IMR-90 (cell line): ENCODE results near the gene CCDC70. TPM values are rescaled to one million over a fixed set of nuclear protein-coding genes. Genes with fewer than 3 reads are reported as not detected.

ENCODE experiments used
- ATAC-seq: fragments of 200-7000 bp; cut with Tn5 transposase; 2 replicates; pipeline ENCODE4 v1.9.1; 2020; ENCODE audit warnings: low read depth, mild to moderate bottlenecking, moderate library complexity
- BruUV-seq: library from RNA; stranded (reverse); fragments of 400-500 nt; replicated peaks from 2 replicates; lab custom pipeline; 2021; lab: Mats Ljungman, UMichigan
- CTCF ChIA-PET: fragments of 300-600 bp; formaldehyde crosslinking; extraction: SDS; loops from one replicate; lab custom pipeline; 2021; ENCODE audit warnings: antibody characterized with exemption; lab: Yijun Ruan, JAX
- POLR2A ChIA-PET: fragments of 300-600 bp; sonication (Branson Sonifier 250); formaldehyde crosslinking; loops from one replicate; lab custom pipeline; 2022; ENCODE audit warnings: antibody characterized with exemption; ENCODE audit not compliant: unreplicated experiment; lab: Charles Lee
- DNase-seq: peaks from one replicate; pipeline ENCODE4 v3.0.0; 2013
- H2AFZ ChIP-seq: replicated peaks from 2 replicates; pipeline ENCODE3; 2013; ENCODE audit warnings: low read length, mild to moderate bottlenecking; ENCODE audit not compliant: poor library complexity
- H2AK5ac ChIP-seq: 2 replicates; pipeline ENCODE4 v1.6.1; 2013; ENCODE audit warnings: low read depth, low read length, inconsistent platforms
- H2AK9ac ChIP-seq: replicated peaks from 2 replicates; pipeline ENCODE3; 2013; ENCODE audit warnings: mild to moderate bottlenecking, low read depth, low read length, moderate library complexity; ENCODE audit not compliant: poor library complexity
- H2BK120ac ChIP-seq: 2 replicates; pipeline ENCODE4 v1.6.1; 2013; ENCODE audit warnings: low read depth, low read length, inconsistent platforms
- H2BK15ac ChIP-seq: 3 replicates; pipeline ENCODE4 v1.6.1; 2013; ENCODE audit warnings: low read depth, low read length, inconsistent platforms
- H2BK20ac ChIP-seq: 2 replicates; pipeline ENCODE4 v1.6.1; 2013; ENCODE audit warnings: low read depth, mild to moderate bottlenecking, inconsistent platforms, low read length, moderate library complexity
- H2BK5ac ChIP-seq: 2 replicates; pipeline ENCODE4 v1.6.1; 2013; ENCODE audit warnings: mild to moderate bottlenecking, low read depth, low read length, inconsistent platforms; ENCODE audit not compliant: poor library complexity, severe bottlenecking
- H3K14ac ChIP-seq: replicated peaks from 2 replicates; pipeline ENCODE4 v1.6.1; 2013; ENCODE audit warnings: low read depth, low read length, inconsistent platforms
- H3K18ac ChIP-seq: 2 replicates; pipeline ENCODE4 v1.6.1; 2013; ENCODE audit warnings: low read depth, low read length, control low read depth
- H3K23ac ChIP-seq: 2 replicates; pipeline ENCODE4 v1.6.1; 2013; ENCODE audit warnings: low read depth, low read length, inconsistent platforms
- H3K27ac ChIP-seq: 2 replicates; pipeline ENCODE4 v1.5.1; 2013; ENCODE audit warnings: mild to moderate bottlenecking, control low read depth, low read length; ENCODE audit not compliant: insufficient read depth
- H3K27me3 ChIP-seq: 2 replicates; pipeline ENCODE4 v1.6.1; 2013; ENCODE audit warnings: low read length; ENCODE audit not compliant: control insufficient read depth, insufficient read depth
- H3K36me3 ChIP-seq: 2 replicates; pipeline ENCODE4 v1.6.1; 2013; ENCODE audit warnings: low read length, mixed read lengths; ENCODE audit not compliant: control insufficient read depth, insufficient read depth
- H3K4ac ChIP-seq: 2 replicates; pipeline ENCODE4 v1.6.1; 2013; ENCODE audit warnings: low read depth, low read length, inconsistent platforms
- H3K4me1 ChIP-seq: 2 replicates; pipeline ENCODE4 v1.6.1; 2013; ENCODE audit warnings: low read length, mixed read lengths; ENCODE audit not compliant: control insufficient read depth, insufficient read depth
- H3K4me2 ChIP-seq: 2 replicates; pipeline ENCODE4 v1.6.1; 2013; ENCODE audit warnings: low read depth, mild to moderate bottlenecking, control low read depth, low read length, moderate library complexity
- H3K4me3 ChIP-seq: 2 replicates; pipeline ENCODE4 v1.5.1; 2013; ENCODE audit warnings: low read depth, mild to moderate bottlenecking, control low read depth, low read length, moderate library complexity; ENCODE audit not compliant: insufficient read depth
- H3K56ac ChIP-seq: 2 replicates; pipeline ENCODE4 v1.6.1; 2013; ENCODE audit warnings: low read length, inconsistent platforms; ENCODE audit not compliant: insufficient read depth; ENCODE audit errors: extremely low read depth
- H3K79me1 ChIP-seq, 2 experiments: 2 replicates each; pipeline ENCODE4 v1.6.1; 2013; ENCODE audit warnings: low read length in 2 of 2, inconsistent platforms in 1 of 2, low read depth in 1 of 2
- H3K9ac ChIP-seq: 2 replicates; pipeline ENCODE4 v1.6.1; 2013; ENCODE audit warnings: low read depth, low read length, control low read depth
- H3K9me1 ChIP-seq: 2 replicates; pipeline ENCODE4 v1.6.1; 2013; ENCODE audit warnings: low read length, inconsistent platforms; ENCODE audit not compliant: insufficient read depth
- H3K9me3 ChIP-seq: 2 replicates; pipeline ENCODE4 v1.6.1; 2013; ENCODE audit warnings: low read length; ENCODE audit not compliant: control insufficient read depth, insufficient read depth
- H4K20me1 ChIP-seq: 2 replicates; pipeline ENCODE4 v1.6.1; 2013; ENCODE audit warnings: low read length, inconsistent platforms; ENCODE audit not compliant: insufficient read depth
- H4K5ac ChIP-seq: 2 replicates; pipeline ENCODE4 v1.6.1; 2013; ENCODE audit warnings: mild to moderate bottlenecking, low read depth, low read length, control low read depth
- H4K8ac ChIP-seq, 2 experiments: 2 replicates each; pipeline ENCODE4 v1.6.1; 2013; ENCODE audit warnings: low read depth in 2 of 2, low read length in 2 of 2, control low read depth in 1 of 2, inconsistent platforms in 1 of 2
- H4K91ac ChIP-seq: 2 replicates; pipeline ENCODE4 v1.6.1; 2013; ENCODE audit warnings: low read depth, low read length, inconsistent platforms; ENCODE audit not compliant: insufficient read depth
- CEBPB ChIP-seq: IDR thresholded peaks from 2 replicates; pipeline ENCODE4 v1.6.1; 2012; ENCODE audit warnings: low read depth, low read length, improper control_type of control experiment
- CTCF ChIP-seq: conservative IDR thresholded peaks from 2 replicates; pipeline ENCODE4 v1.5.1; 2012; ENCODE audit warnings: mild to moderate bottlenecking, low read depth, low read length, improper control_type of control experiment
- FOS ChIP-seq: fragments of 150-350 bp; IDR thresholded peaks from 2 replicates; pipeline ENCODE4 v1.6.1; 2016; ENCODE audit warnings: low read depth, low read length
- MAFK ChIP-seq: IDR thresholded peaks from 2 replicates; pipeline ENCODE4 v1.6.1; 2012; ENCODE audit warnings: low read depth, low read length, improper control_type of control experiment
- MXI1 ChIP-seq: IDR thresholded peaks from 2 replicates; pipeline ENCODE4 v1.6.1; 2012; ENCODE audit warnings: low read depth, mild to moderate bottlenecking, low read length, moderate library complexity, borderline replicate concordance
- POLR2A ChIP-seq: IDR thresholded peaks from 2 replicates; pipeline ENCODE4 v1.6.1; 2012; ENCODE audit warnings: mild to moderate bottlenecking, low read depth, low read length
- RCOR1 ChIP-seq: IDR thresholded peaks from 2 replicates; pipeline ENCODE4 v1.6.1; 2012; ENCODE audit warnings: mild to moderate bottlenecking, low read length, improper control_type of control experiment; ENCODE audit not compliant: insufficient replicate concordance
- SMC3 ChIP-seq: fragments of 150-350 bp; IDR thresholded peaks from 2 replicates; pipeline ENCODE4 v1.6.1; 2016; ENCODE audit warnings: low read depth, mild to moderate bottlenecking, antibody characterized with exemption, low read length, moderate library complexity
- WGBS, 2 experiments: methylation state at CpG; one replicate each; pipeline versions ENCODE4 v1.1.5 to v1.1.7; 2013; ENCODE audit warnings: missing lambda C conversion rate in 2 of 2; ENCODE audit not compliant: insufficient read length in 1 of 2; ENCODE audit errors: extremely low coverage in 2 of 2; 5-methylcytosine and 5-hydroxymethylcytosine counted together
- dilution Hi-C: fragments of 300-500 bp; cut with HindIII; formaldehyde crosslinking; loops from one replicate; pipeline ENCODE4 v1.14.3; 2018; ENCODE audit warnings: low sequenced_read_pairs; ENCODE audit not compliant: unreplicated experiment
- in situ Hi-C: fragments of 300-500 bp; cut with MboI; formaldehyde crosslinking; loops from 3 replicates; pipeline ENCODE4 v1.14.3; 2019; ENCODE audit warnings: low sequenced_read_pairs, inconsistent platforms, mixed read lengths
- intact Hi-C: fragments of 100-400 bp; cut with micrococcal nuclease; formaldehyde crosslinking; loops from 2 replicates; pipeline ENCODE4 v1.10.0; 2022
- polyA plus RNA-seq, 3 experiments: library from polyadenylated mRNA; depleted of rRNA; stranded (reverse); fragments of >200 nt; gene quantifications; 2 replicates each; pipeline ENCODE4 v1.2.3, GENCODE V29; 2012; ENCODE audit warnings: low replicate concordance in 1 of 3
- total RNA-seq: library from RNA; depleted of rRNA; stranded (reverse); fragments of >200 nt; gene quantifications from 2 replicates; pipeline ENCODE4 v1.2.3, GENCODE V29; 2012

CCDC70 gene
- total and polyA plus RNA-seq, 2 of the 4 experiments (the other 2 are of a cell fraction) = not detected

- H4K20me1 ChIP-seq = no peaks in the 10 kb centered on the region
- no peak overlapping the region for H2AK9ac ChIP-seq
- in situ Hi-C loops = no loop called here
- dilution Hi-C loops = no loop called here
- intact Hi-C loops = no loop called here
- DNase-seq = no peak
- H2AK5ac ChIP-seq = no peak overlapping the region
- no peak overlapping the region for H3K27ac ChIP-seq
- H4K5ac ChIP-seq = no peak overlapping the region
- no peak overlapping the region for H4K8ac ChIP-seq
- no peak overlapping the region for H3K4ac ChIP-seq
- no peaks in the 10 kb centered on the region for H3K9me3 ChIP-seq
- peaks cover 67% of the 10 kb centered on the region for H3K27me3 ChIP-seq
- no peak overlapping the region for H4K91ac ChIP-seq
- no peak overlapping the region for H3K4me2 ChIP-seq
- no peaks in the 10 kb centered on the region for H3K36me3 ChIP-seq
- WGBS, 2 experiments = 90% methylated on average over 2 of the region's 2 CpGs; no CpG with 5 or more reads in 1 of the 2 experiments
- H3K23ac ChIP-seq = no peak overlapping the region
- H3K4me1 ChIP-seq = no peaks in the 10 kb centered on the region
- H3K18ac ChIP-seq = no peak overlapping the region
- H2AFZ ChIP-seq = no peak overlapping the region
- no peak overlapping the region for H3K56ac ChIP-seq
- ChIA-PET CTCF (no interaction called here), POLR2A (no interaction called here)
- H3K79me1 ChIP-seq = no peaks in the 10 kb centered on the region
- H2BK5ac ChIP-seq = no peak overlapping the region
- no peak overlapping the region for H2BK120ac ChIP-seq
- ATAC-seq = no peak
- no peak overlapping the region for H3K4me3 ChIP-seq
- no peaks in the 10 kb centered on the region for H3K9me1 ChIP-seq
- no peak for TF ChIP-seq SMC3
- no peak for TF ChIP-seq MAFK
- no peak for TF ChIP-seq POLR2A
- no peak for TF ChIP-seq MXI1
- TF ChIP-seq RCOR1 = no peak
- no peak for TF ChIP-seq CTCF
- TF ChIP-seq CEBPB = no peak
- no peak for TF ChIP-seq FOS
- BruUV-seq = no TSS peak
- no peak overlapping the region for H3K14ac ChIP-seq
- no peak overlapping the region for H2BK15ac ChIP-seq
- H2BK20ac ChIP-seq = no peak overlapping the region
- H3K9ac ChIP-seq = no peak overlapping the region
Measured at GRCh38 chr13:51829568-51829899, 32.2 kb upstream of the CCDC70 start.
